Middle frontal gyrus (tissue), 1 donor: ENCODE results near the gene ATP11A.

ENCODE experiments used
- DNase-seq: peaks from one replicate; pipeline ENCODE4 v3.0.0-alpha.2; 2015; ENCODE audit warnings: low spot score; ENCODE audit errors: extremely low spot score

Gene ATP11A

DNA sequence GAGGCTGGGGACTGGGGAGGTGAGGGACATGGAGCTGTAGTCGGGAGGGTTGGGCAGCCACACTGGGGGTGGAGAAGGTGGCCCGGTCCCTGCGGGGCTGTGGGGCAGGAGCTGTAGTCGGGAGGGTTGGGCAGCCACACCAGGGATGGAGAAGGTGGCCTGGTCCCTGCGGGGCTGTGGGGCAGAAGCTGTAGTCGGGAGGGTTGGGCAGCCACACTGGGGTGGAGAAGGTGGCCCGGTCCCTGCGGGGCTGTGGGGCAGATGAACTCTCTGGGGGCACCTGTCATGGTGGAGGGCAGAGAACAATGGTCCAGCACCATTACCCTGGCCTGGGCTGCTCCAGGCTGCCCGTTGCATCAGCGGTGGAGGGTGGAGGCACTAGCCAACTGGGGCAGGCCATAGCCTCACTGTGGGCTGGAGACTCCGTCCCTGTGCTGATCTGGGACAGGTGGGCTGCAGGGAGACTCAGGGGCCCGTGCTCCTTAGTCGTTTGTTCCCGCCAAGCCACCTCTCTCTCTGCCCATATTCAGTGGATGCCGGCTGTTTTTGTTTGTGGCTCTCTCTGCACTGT, 51.4 kb downstream of the ATP11A start:
- DNase-seq, result no peak

DNA sequence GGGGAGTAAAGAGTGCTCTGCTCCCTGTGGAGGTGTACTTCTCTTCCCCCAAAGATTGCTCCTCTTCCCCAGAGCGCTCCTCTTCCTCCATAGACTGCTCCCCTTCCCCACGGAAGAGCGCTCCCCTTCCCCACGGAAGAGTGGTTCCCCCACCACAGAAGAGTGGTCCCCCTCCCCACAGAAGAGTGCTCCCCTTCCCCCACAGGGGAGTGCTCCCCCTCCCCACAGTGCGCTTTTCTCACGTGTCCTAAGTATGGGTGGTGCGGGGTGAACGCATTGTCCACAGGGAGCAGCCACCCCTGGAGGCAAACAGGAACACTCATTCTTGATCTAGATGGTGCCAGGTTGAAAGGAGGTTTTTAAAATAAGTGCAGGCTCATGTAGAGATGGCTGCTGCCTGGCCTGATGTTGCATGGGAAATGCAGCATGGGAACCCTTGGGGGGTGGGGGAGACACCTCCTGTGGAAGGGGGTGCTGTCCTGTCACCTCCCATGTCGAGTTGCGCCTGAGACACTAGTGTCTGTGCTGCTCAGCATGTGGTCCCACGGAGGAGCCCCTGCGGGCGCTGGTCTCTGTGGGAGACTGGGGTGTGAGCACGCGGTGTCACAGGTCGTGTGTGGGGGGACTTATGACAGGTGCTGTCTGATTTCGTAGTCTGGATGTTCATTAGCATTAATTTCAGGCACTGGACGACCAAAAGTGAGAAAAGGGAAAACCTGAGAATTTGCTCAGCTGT, 52.2 kb downstream of the ATP11A start:
- no peak for DNase-seq

DNA sequence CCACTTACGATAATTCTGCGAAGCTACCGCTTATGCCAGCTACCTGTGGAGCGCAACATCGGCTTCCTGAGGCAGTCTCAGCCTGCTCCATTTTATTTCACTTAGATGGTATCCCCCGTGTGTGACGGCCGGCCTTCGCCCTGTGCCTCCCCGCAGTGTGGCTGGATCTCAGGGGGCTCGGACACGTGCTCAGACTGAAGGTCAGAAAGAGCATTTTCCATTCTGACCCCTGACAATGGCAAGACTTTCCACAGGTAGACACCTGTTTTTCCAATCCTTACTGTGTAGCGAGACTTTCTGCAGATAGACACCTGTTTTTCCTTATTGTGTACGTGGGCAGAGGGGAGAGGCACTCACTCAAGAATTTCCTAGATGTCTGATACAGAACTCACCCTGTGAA, 52.7 kb downstream of the ATP11A start:
- DNase-seq, result no peak

DNA sequence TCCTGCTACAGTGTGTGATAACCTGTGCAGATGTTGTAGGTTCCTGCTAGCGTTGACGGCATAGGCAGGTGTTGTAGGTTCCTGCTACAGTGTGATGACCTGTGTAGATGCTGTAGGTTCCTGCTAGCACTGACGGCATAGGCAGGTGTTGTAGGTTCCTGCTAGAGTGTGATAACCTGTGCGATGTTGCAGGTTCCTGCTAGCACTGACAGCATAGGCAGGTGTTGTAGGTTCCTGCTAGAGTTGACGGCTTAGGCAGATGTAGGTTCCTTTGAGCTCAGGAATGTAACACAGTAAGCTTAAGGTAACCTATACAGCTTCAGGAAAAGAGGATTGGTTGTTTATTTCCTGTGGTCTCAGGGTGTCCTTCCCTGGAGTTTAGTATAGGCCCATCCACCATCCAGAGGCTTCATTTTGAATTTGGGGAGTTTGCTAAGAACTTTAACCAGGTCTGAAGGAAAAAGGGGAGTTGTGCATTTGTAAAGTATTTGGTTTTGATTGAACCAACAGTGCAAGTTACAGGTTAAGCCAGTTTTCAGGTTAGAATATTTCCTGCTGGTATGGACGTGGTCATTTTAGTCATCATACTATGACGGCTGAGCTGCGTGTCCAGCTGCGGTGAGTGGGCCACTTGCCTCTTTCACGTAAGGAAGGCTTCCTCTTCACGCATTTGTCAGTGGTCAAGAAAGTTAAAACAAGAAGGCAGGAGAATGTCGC, 53.8 kb downstream of the ATP11A start:
- no peak for DNase-seq

DNA sequence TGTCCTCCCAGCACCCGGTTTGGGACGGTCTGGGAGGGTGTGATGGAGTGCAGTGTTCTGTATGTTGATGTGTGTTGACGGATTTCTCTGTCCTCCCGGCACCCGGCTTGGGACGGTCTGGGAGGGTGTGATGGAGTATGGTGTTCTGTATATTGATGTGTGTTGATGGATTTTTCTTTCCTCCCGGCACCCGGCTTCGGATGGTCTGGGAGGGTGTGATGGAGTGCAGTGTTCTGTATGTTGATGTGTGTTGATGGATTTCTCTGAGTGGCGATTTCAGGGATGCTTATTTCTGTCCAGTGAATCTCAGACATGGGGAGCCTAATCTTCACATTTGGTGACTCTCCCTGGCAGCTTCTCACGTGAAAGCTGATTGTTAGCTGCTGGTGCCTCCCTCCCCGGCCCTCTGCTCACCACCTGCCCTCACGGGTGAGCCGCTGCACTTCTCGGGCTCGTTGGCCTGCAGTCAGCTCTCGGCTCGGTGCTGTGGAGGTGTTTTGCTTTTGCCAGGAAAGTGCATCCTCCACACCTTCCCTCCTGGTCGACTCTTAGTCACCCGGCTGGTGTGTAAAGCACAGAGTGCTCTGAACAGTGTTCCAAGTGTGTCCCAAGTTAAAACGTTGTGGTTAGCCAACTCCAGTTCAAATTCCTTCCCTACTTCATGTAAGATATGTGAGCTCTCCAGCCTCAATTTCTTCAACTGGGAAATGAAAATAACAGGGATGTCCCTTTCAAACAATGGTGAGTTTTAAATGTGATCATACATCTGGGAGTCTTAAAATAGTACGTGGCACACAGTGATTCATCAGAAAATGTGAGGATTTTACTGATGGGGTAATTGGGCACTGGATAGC, 54.6 kb downstream of the ATP11A start:
- DNase-seq, result no peak

DNA sequence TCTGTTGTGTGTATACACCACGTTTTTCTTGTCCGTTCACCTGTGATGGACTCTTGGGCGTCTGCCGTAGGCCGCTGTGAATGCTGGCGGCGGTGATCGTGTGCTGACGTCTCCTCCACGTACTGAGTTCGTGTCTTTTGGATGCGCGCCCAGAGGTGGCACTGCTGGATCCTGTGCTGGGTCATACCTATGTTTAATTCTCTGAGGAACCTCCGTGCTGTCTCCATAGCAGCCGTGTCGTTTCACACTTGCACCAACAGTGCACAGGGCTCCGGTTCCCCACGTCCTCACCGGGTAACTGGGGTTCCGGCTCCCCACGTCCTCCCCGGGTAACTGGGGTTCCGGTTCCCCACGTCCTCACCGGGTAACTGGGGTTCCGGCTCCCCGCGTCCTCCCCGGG, 56.2 kb downstream of the ATP11A start:
- no peak for DNase-seq

DNA sequence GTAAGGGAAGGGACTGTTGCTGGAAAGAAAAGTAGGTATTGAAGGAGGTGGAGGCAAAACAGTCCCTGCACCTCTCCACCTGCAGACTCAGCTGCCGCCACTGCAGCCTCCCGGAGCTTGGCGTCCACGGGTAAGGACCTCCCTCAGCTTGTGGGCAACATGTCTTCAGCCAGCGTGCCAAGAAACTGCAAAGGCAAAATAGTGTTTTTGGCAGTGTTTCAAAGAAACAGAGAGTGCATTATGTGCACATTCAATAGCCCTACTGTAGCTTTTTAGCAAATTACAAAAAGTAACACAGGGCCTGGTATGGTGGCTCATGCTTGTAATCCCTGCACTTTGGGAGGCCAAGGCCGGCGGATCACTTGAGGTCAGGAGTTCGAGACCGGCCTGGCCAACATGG, 57.4 kb downstream of the ATP11A start:
- peak; percentile 43 for DNase-seq

DNA sequence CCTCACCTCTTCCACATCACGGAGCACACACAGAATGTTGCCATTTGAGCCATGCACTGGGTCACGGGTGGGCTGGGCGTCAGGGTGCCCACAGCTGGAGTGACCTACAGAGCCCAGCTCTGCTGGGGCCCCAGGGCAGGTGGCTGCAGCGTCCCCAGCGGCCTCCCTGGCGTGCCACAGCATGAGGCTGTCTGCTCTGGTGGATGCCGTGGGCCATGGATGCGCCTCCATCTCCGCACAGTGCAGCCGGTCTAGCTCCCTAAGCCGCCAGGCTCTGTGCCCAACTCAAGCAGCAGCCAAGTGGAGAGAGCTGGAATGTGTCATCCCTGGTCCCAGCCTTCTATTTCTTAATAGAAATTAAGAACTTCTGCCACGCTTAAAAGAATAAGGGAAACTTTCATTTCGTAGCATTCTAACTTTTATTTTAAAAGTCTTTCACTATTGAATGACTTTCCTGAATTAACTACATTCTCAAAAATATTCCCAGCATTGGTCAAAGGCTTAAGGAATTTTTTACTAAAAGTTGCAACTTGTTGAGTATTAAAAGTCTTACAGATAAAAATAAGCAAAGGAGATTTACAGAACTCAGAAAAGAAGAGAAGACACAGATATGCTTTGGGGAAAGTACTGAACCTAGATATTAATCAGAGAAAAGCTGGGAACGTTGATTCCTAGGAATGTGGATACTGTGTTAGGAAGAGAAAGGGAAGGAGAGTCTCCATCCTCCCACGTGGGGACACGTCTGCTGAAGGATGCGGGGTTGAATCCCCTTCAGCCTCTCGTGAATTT, 59.3 kb downstream of the ATP11A start:
- DNase-seq, result no peak

DNA sequence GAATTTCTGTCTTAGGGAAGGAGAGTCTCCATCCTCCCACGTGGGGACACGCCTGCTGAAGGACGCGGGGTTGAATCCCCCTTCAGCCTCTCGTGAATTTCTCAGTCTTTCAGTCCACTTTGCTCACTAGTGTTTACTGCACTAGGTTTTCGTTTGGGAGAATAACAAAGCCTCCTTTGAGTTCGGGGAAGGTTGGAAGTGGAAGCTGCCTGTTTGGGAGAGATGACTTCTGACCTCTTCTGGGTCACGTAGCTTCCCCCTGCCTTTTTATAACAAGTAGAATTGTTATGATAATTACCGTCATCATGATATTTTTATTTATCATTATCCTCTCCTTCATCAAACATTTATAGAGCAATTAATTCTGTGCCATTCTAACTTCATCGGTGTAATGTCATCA, 60.7 kb downstream of the ATP11A start:
- DNase-seq, result no peak

DNA sequence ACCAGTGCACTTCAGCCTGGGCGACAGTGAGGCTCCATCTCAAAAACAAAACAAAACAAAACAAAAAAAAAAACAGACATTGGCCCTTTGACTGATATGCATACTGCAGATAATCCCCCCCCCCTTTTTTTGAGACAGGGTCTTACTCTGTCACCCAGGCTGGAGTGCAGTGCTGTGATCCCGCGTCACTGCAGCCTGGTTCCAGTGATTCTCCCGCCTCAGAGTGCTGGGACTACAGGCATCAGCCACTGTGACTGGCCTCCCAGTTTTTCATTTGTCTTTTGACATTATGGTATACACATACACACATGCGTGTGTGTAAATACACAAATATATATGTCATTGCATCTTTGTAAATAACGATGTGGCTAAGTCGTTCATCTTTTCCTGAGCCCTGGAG, 61.8 kb downstream of the ATP11A start:
- no peak for DNase-seq

DNA sequence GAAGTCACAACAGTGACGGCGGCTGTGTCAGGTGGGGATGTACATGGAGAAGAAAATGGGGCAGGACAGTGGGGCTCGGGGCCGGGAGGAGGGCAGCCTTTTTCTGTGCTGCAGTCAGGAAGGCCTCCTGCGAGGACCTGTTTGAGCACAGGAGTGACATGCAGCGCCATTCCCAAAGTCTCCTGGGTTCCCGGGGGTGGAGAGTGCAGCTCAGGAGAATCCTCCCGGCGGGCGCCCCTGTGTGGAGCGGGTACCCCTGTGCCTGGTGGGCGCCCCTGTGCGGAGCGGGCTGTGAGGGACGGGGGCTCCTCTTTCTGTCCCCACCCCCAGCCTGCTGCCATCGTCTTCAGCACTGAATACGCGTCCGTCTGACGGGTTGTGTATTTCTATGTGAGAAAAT, 62.4 kb downstream of the ATP11A start:
- no peak for DNase-seq

DNA sequence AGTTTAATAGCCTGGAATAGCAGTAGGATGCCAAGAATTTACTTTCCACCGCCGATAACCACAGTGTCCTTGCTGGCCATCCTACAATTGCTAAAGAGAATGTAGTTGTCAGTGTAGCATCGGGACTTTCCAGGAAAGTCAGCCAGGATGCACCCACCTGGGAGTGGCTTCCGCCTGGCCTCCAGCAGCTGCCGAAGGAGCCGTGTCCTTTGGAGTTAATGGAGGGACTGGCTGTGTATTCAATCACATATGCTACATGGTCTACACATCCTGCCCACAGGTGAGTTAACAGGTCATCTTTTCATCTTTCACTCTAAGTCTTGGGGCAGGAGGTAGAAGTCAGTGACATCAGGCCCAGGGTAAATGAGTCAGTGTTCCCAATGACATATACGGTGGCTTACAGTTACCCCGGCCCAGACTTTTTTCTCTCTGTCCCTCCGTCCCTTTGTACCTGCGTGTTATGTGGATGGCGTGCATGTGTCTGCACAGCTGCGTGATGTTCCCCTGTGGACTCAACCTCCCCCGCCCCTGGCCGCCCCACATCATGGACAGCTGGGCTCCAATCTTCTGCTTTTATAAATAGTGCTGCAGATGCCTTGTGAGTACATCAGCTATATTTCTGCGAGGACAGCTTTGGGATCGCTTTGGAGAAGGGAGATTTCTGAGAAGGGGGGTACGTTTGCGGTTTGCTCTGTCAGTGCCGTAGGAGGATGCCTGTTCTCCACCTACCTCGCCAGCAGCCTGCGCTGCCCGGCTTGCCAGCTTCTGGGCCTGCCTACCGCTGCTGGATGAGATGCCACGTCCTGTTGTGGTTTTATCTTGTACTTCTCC, 63.1 kb downstream of the ATP11A start:
- DNase-seq, result no peak

DNA sequence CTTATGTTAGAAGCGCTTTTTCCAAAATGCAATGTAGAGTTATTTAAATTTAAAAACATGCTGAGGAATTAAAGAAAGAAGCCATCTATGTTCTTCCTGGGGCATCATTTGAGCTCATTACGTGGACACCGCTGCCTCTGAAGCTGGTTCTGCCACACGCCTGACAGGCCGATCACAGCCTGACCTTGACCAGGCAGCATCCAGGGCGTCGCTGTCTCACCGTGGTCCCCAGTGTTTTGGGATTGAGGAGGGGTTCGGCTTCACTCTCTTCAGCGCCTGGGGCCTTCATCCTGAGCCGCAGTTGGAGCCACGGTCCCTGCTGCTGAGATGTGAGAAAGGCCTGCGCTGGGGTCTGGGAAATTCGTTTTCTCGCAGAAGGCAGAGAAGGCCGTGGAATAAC, 64.0 kb downstream of the ATP11A start:
- no peak for DNase-seq

DNA sequence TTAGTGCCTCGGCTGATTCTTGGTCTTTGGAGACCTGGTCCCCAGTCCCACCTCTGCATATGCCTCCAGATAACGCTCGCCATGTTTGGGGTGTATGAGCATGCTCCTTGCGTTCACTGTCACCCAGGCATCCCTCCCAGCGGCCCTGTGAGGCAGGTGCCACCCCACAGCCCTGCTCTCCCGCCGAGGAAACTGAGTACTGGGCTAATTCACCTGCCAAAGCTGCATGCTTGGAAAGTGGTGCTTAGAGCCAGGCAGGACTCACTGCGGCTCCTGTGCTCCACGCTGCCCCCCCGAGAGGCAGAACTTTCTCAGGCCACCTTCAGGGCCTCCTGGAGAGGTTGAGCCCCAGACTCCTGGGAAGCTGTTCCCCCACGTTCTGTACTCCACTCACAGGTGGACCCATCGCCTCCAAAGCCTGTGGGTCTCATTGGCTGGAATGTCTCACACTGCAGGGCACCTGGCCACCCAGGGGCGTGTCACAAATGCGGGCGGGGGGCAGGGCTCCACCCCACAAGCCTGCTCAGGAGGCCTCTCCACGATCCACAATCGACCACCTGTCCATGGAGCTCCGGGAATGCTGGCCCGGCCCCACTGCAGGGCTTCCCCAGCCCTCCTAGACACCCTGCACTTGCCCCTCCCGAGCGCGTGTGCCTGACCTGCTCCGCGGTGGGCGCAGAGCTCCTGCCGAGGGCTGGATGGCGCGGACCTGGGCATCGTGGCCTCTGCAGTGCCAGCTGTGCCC, 64.6 kb downstream of the ATP11A start:
- DNase-seq, result no peak

DNA sequence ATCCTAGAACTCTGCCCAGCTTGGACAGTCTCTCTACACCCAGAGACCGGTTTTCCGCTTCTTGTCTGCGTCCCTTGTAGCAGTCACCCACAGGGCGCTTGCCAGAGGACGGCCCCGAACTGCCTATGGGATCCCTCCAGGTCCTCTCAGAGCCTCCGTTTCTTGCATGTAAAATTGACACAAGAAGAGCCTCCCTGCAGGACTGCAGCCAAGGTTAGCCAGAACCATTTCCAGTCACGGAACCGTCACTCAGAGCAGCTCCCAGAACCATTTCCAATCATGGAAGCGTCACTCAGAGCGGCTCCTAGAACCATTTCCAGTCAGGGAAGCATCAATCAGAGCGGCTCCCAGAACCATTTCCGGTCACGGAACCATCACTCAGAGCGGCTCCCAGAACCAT, 65.5 kb downstream of the ATP11A start:
- DNase-seq, result no peak

DNA sequence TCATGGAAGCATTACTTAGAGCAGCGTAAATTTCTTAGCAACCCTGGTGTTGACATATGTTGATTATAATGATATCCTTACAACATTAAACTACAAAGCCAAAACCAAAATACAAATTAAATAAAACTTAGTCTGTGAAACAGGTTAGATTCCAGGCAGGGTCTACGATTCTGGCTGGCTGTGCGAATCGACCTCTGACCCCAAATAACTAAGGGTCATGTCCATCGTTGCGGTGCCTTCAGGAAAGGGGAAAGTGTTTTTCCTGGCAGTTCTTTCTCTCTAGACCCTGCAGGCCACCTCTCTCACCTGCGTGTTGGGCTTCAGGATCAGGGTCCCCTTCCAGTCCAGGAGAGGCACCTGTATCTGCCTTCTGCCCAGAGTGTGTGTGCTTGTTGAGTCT, 66.2 kb downstream of the ATP11A start:
- DNase-seq, result no peak

DNA sequence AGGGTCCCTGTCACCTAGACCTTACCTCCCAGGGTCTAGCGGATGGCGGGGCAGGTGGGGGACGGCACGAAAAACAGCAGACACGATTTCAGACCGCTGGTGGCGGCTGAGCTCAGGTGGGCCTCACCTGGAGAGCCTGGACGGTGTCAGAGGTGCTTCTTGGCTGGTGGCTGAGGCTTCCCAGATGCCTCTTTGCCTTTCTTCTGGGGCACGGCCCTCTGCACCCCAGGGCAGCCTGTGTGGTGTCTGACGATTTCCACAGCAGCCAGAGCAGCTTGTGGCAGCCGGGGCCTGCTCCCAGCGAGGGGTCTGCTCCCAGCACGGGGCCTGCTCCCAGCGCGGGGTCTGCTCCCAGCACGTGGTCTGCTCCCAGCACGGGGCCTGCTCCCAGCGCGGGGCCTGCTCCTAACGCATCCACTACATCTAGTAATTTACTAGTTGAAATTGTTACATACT, 66.7 kb downstream of the ATP11A start:
- no peak for DNase-seq

DNA sequence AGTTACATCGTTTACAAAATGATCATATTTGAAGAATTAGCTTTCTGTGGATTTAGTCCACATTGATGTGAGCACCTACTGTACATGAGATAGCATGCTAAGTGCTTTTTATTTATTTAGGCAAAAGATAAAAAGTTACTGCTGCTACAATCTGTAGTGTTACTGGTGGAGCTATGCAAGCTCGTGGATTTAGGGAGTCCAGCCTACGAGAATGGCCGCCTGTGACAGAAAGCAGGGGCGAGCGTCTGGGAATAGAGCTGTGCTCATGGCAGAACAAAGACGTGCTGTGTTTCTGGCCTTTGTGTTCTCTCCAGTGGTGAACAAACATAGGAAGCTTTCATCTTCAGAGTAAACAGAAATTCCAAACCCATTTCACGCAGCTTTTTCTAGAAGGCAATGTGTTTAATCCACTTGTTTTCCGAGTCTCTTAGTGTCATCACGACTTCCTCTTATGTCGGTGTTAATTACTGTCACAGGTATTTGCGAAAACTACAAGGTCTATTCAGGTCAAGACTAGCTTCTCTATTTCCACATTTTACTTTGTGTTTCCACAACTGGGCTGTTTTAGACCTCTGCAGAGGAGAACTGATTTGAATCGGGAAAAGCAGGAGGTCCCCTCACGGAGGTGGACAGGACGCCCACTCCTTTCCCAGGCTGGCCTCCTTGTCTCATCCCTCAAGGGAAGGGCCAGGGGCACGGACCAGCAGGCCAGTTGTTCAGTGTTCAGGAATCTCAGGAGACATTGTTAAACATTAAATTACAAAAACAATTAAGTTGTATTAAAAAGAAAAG, 67.3 kb downstream of the ATP11A start:
- peak; percentile 74 for DNase-seq

DNA sequence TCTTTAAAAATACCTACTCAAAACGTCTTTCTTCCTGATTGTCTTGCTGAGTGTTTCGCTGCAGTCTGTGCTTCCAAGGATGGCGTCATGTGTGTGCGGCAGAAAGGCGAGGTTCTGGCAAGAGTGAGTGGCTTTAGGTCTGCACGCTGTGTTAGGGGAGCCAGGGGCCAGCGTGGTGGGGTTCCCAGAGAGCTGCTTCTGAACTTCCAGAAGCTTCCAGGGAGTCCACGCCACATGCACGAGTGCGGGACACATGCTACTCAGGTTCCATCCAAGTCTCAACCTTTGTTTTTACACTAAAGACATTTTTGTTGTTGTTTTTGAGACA, 67.9 kb downstream of the ATP11A start:
- no peak for DNase-seq
